ENCODE data around the gene KCNJ14. TPM values are rescaled to one million over a fixed set of nuclear protein-coding genes. Genes with fewer than 3 reads are reported as not detected.
"Not testable (repeated sequence)": the region's sequence is repeated elsewhere in the genome, so short reads cannot be mapped to it uniquely, and the experiment has no call there.

Gene KCNJ14
- polyA plus RNA-seq, 4 donors, result 0.22 to 0.80 (median 0.35) TPM

GRCh38 chr19:48484247-48484893 lies 29.0 kb downstream of the KCNJ14 start:
- no peak overlapping the region for H3K4me3 ChIP-seq (ENCODE audit: low read depth in 1 of 3, low read length in 3 of 3)
- H3K27me3 ChIP-seq (ENCODE audit: control insufficient read depth in 3 of 3, insufficient read depth in 3 of 3, low read length in 3 of 3), result no peaks in the 10 kb centered on the region
- H3K4me1 ChIP-seq (ENCODE audit: control insufficient read depth in 3 of 3, insufficient read depth in 2 of 3, low read depth in 1 of 3, low read length in 2 of 3), result peaks cover 0 to 19% (median 6%) of the 10 kb centered on the region in 3 donors
- peaks cover 0 to 22% (median 0%) of the 10 kb centered on the region in 3 donors for H3K36me3 ChIP-seq (ENCODE audit: control insufficient read depth in 3 of 3, insufficient read depth in 2 of 3, low read depth in 1 of 3, low read length in 3 of 3)
- 80 to 81% (median 81%) methylated on average over 16 of the region's 16 CpGs for WGBS, 3 donors
- DNase-seq (no peak), FAIRE-seq (no peak)
- H3K27ac ChIP-seq (ENCODE audit: low read depth in 1 of 3, low read length in 2 of 3), result no peak overlapping the region
- no peaks in the 10 kb centered on the region for H3K9me3 ChIP-seq (ENCODE audit: control insufficient read depth in 2 of 2, insufficient read depth in 1 of 2, low read depth in 1 of 2, low read length in 1 of 2)

- peaks cover 0 to 26% (median 6%) of the 10 kb centered on the region in 3 donors for H3K4me1 ChIP-seq (ENCODE audit: control insufficient read depth in 3 of 3, insufficient read depth in 2 of 3, low read depth in 1 of 3, low read length in 2 of 3)
- 84 to 91% (median 90%) methylated on average over 33 to 37 of the region's 37 CpGs for WGBS, 3 donors
Measured at GRCh38 chr19:48484931-48485612, 29.7 kb downstream of the KCNJ14 start.

GRCh38 chr19:48486706-48487105 lies 31.3 kb downstream of the KCNJ14 start:
- not testable (repeated sequence) for DNase-seq; H3K27ac ChIP-seq (ENCODE audit: low read depth in 1 of 3, low read length in 2 of 3); H3K4me3 ChIP-seq (ENCODE audit: low read depth in 1 of 3, low read length in 3 of 3); FAIRE-seq; H3K36me3 ChIP-seq (ENCODE audit: control insufficient read depth in 3 of 3, insufficient read depth in 2 of 3, low read depth in 1 of 3, low read length in 3 of 3); H3K9me3 ChIP-seq (ENCODE audit: control insufficient read depth in 2 of 2, insufficient read depth in 1 of 2, low read depth in 1 of 2, low read length in 1 of 2)
- WGBS, 3 donors, result 64 to 83% (median 73%) methylated on average over 10 of the region's 10 CpGs
- Histone ChIP-seq H3K27me3 (ENCODE audit: control insufficient read depth in 3 of 3, insufficient read depth in 3 of 3, low read length in 3 of 3) (peaks cover 0 to 12% (median 0%) of the 10 kb centered on the region in 3 donors), H3K4me1 (ENCODE audit: control insufficient read depth in 3 of 3, insufficient read depth in 2 of 3, low read depth in 1 of 3, low read length in 2 of 3) (peaks cover 0 to 35% (median 11%) of the 10 kb centered on the region in 3 donors)

More at GRCh38 chr19:48484931-48485612, 29.7 kb downstream of the KCNJ14 start:
- DNase-seq, result no peak
- Histone ChIP-seq H3K36me3 (ENCODE audit: control insufficient read depth in 3 of 3, insufficient read depth in 2 of 3, low read depth in 1 of 3, low read length in 3 of 3) (peaks cover 0 to 15% (median 0%) of the 10 kb centered on the region in 3 donors), H3K27me3 (ENCODE audit: control insufficient read depth in 3 of 3, insufficient read depth in 3 of 3, low read length in 3 of 3) (no peaks in the 10 kb centered on the region), H3K9me3 (ENCODE audit: control insufficient read depth in 2 of 2, insufficient read depth in 1 of 2, low read depth in 1 of 2, low read length in 1 of 2) (no peaks in the 10 kb centered on the region), H3K4me3 (ENCODE audit: low read depth in 1 of 3, low read length in 3 of 3) (no peak overlapping the region), H3K27ac (ENCODE audit: low read depth in 1 of 3, low read length in 2 of 3) (no peak overlapping the region)
- no peak for FAIRE-seq

GRCh38 chr19:48487544-48487943 lies 32.2 kb downstream of the KCNJ14 start:
- Histone ChIP-seq H3K27ac (ENCODE audit: low read depth in 1 of 3, low read length in 2 of 3) (peak overlapping the region; percentile 17 to 80 (median 80)), H3K27me3 (ENCODE audit: control insufficient read depth in 3 of 3, insufficient read depth in 3 of 3, low read length in 3 of 3) (peaks cover 0 to 16% (median 0%) of the 10 kb centered on the region in 3 donors), H3K4me3 (ENCODE audit: low read depth in 1 of 3, low read length in 3 of 3) (no peak overlapping the region), H3K9me3 (ENCODE audit: control insufficient read depth in 2 of 2, insufficient read depth in 1 of 2, low read depth in 1 of 2, low read length in 1 of 2) (no peaks in the 10 kb centered on the region), H3K36me3 (ENCODE audit: control insufficient read depth in 3 of 3, insufficient read depth in 2 of 3, low read depth in 1 of 3, low read length in 3 of 3) (peaks cover 0 to 5% (median 0%) of the 10 kb centered on the region in 3 donors), H3K4me1 (ENCODE audit: control insufficient read depth in 3 of 3, insufficient read depth in 2 of 3, low read depth in 1 of 3, low read length in 2 of 3) (peaks cover 0 to 41% (median 11%) of the 10 kb centered on the region in 3 donors)
- FAIRE-seq, result no peak
- DNase-seq, result peak; percentile 77
- WGBS, 3 donors, result 38 to 76% (median 42%) methylated on average over 6 of the region's 6 CpGs

- 10 to 55% (median 48%) methylated on average over 8 of the region's 8 CpGs for WGBS, 3 donors
- Histone ChIP-seq H3K27ac (ENCODE audit: low read depth in 1 of 3, low read length in 2 of 3) (peak overlapping the region; percentile 17 to 80 (median 80)), H3K4me1 (ENCODE audit: control insufficient read depth in 3 of 3, insufficient read depth in 2 of 3, low read depth in 1 of 3, low read length in 2 of 3) (peaks cover 0 to 43% (median 11%) of the 10 kb centered on the region in 3 donors), H3K4me3 (ENCODE audit: low read depth in 1 of 3, low read length in 3 of 3) (no peak overlapping the region), H3K27me3 (ENCODE audit: control insufficient read depth in 3 of 3, insufficient read depth in 3 of 3, low read length in 3 of 3) (peaks cover 0 to 17% (median 0%) of the 10 kb centered on the region in 3 donors), H3K36me3 (ENCODE audit: control insufficient read depth in 3 of 3, insufficient read depth in 2 of 3, low read depth in 1 of 3, low read length in 3 of 3) (peaks cover 0 to 5% (median 0%) of the 10 kb centered on the region in 3 donors), H3K9me3 (ENCODE audit: control insufficient read depth in 2 of 2, insufficient read depth in 1 of 2, low read depth in 1 of 2, low read length in 1 of 2) (no peaks in the 10 kb centered on the region)
- FAIRE-seq, result no peak
- peak; percentile 63 to 93 for DNase-seq
Measured at GRCh38 chr19:48487948-48488347, 32.6 kb downstream of the KCNJ14 start.

- H3K27ac ChIP-seq (ENCODE audit: low read depth in 1 of 3, low read length in 2 of 3), result peak overlapping the region in 2 of 3 donors; percentile 80
- not testable (repeated sequence) for DNase-seq; FAIRE-seq; H3K36me3 ChIP-seq (ENCODE audit: control insufficient read depth in 3 of 3, insufficient read depth in 2 of 3, low read depth in 1 of 3, low read length in 3 of 3); H3K9me3 ChIP-seq (ENCODE audit: control insufficient read depth in 2 of 2, insufficient read depth in 1 of 2, low read depth in 1 of 2, low read length in 1 of 2); H3K4me3 ChIP-seq (ENCODE audit: low read depth in 1 of 3, low read length in 3 of 3)
- peaks cover 0 to 43% (median 11%) of the 10 kb centered on the region in 3 donors for H3K4me1 ChIP-seq (ENCODE audit: control insufficient read depth in 3 of 3, insufficient read depth in 2 of 3, low read depth in 1 of 3, low read length in 2 of 3)
- 59 to 78% (median 72%) methylated on average over 7 of the region's 7 CpGs for WGBS, 3 donors
- H3K27me3 ChIP-seq (ENCODE audit: control insufficient read depth in 3 of 3, insufficient read depth in 3 of 3, low read length in 3 of 3), result peaks cover 0 to 18% (median 0%) of the 10 kb centered on the region in 3 donors
Measured at GRCh38 chr19:48488478-48488877, 33.1 kb downstream of the KCNJ14 start.

- peaks cover 0 to 18% (median 0%) of the 10 kb centered on the region in 3 donors for H3K27me3 ChIP-seq (ENCODE audit: control insufficient read depth in 3 of 3, insufficient read depth in 3 of 3, low read length in 3 of 3)
- H3K36me3 ChIP-seq (ENCODE audit: control insufficient read depth in 3 of 3, insufficient read depth in 2 of 3, low read depth in 1 of 3, low read length in 3 of 3), result peaks cover 0 to 5% (median 0%) of the 10 kb centered on the region in 3 donors
- no peak overlapping the region for H3K27ac ChIP-seq (ENCODE audit: low read depth in 1 of 3, low read length in 2 of 3)
- WGBS, 3 donors, result 19 to 23% (median 22%) methylated on average over 19 of the region's 19 CpGs
- H3K4me3 ChIP-seq (ENCODE audit: low read depth in 1 of 3, low read length in 3 of 3), result no peak overlapping the region
- no peaks in the 10 kb centered on the region for H3K9me3 ChIP-seq (ENCODE audit: control insufficient read depth in 2 of 2, insufficient read depth in 1 of 2, low read depth in 1 of 2, low read length in 1 of 2)
- H3K4me1 ChIP-seq (ENCODE audit: control insufficient read depth in 3 of 3, insufficient read depth in 2 of 3, low read depth in 1 of 3, low read length in 2 of 3), result peaks cover 0 to 43% (median 11%) of the 10 kb centered on the region in 3 donors
- no peak for FAIRE-seq
- peak; percentile 79 to 82 for DNase-seq
Measured at GRCh38 chr19:48489608-48490216, 34.3 kb downstream of the KCNJ14 start.

Data from small intestine (tissue), 7 donors.